Measurements from ENCODE around the gene CAMTA1. TPM values are rescaled to one million over a fixed set of nuclear protein-coding genes. Genes with fewer than 3 reads are reported as not detected.

The CAMTA1 gene
- total and polyA plus RNA-seq, 4 donors, result 18.0 to 93.5 (median 35.8) TPM

- no peaks in the 10 kb centered on the region for H3K9me3 ChIP-seq (ENCODE audit: control insufficient read depth in 4 of 4, low read length in 3 of 4)
- DNase-seq (ENCODE audit: low spot score), result no peak
- 84% methylated on average over 16 of the region's 16 CpGs for WGBS
- no peak overlapping the region for H3K9ac ChIP-seq (ENCODE audit: low read depth in 1 of 2, low read length in 2 of 2)
- no peaks in the 10 kb centered on the region for H3K4me1 ChIP-seq (ENCODE audit: control insufficient read depth in 4 of 4, insufficient read depth in 4 of 4, low read length in 3 of 4)
- H3K27ac ChIP-seq (ENCODE audit: low read depth in 1 of 2, low read length in 2 of 2), result no peak overlapping the region
- no peaks in the 10 kb centered on the region for H3K27me3 ChIP-seq (ENCODE audit: control insufficient read depth in 4 of 4, insufficient read depth in 4 of 4, low read length in 3 of 4)
- no peak overlapping the region for H3K4me3 ChIP-seq (ENCODE audit: low read depth in 1 of 3, low read length in 3 of 3)
- TF ChIP-seq HNF4G (IDR thresholded peaks at IDR 0.05) (no peak), HNF4A (conservative IDR thresholded peaks at IDR 0.05) (no peak), RAD21 (IDR thresholded peaks at IDR 0.05) (no peak), CTCF (IDR thresholded peaks at IDR 0.05; ENCODE audit: low read depth, low read length, missing input control) (no peak), GABPA (IDR thresholded peaks at IDR 0.05 in 1 of 2, conservative IDR thresholded peaks at IDR 0.05 in 1 of 2) (no peak), EGR1 (IDR thresholded peaks at IDR 0.05; ENCODE audit: low read depth in 2 of 2) (no peak), NR2F2 (IDR thresholded peaks at IDR 0.05) (no peak), FOXA1 (IDR thresholded peaks at IDR 0.05) (no peak), YY1 (IDR thresholded peaks at IDR 0.05) (no peak), MAX (IDR thresholded peaks at IDR 0.05) (no peak), REST (IDR thresholded peaks at IDR 0.05) (no peak), RXRA (IDR thresholded peaks at IDR 0.05) (no peak)
- TF ChIP-seq, protein P1, sequence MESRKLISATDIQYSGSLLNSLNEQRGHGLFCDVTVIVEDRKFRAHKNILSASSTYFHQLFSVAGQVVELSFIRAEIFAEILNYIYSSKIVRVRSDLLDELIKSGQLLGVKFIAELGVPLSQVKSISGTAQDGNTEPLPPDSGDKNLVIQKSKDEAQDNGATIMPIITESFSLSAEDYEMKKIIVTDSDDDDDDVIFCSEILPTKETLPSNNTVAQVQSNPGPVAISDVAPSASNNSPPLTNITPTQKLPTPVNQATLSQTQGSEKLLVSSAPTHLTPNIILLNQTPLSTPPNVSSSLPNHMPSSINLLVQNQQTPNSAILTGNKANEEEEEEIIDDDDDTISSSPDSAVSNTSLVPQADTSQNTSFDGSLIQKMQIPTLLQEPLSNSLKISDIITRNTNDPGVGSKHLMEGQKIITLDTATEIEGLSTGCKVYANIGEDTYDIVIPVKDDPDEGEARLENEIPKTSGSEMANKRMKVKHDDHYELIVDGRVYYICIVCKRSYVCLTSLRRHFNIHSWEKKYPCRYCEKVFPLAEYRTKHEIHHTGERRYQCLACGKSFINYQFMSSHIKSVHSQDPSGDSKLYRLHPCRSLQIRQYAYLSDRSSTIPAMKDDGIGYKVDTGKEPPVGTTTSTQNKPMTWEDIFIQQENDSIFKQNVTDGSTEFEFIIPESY (IDR thresholded peaks at IDR 0.05), result no peak
- TF ChIP-seq, protein P2, sequence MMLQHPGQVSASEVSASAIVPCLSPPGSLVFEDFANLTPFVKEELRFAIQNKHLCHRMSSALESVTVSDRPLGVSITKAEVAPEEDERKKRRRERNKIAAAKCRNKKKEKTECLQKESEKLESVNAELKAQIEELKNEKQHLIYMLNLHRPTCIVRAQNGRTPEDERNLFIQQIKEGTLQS (IDR thresholded peaks at IDR 0.05), result no peak
- H3K36me3 ChIP-seq (ENCODE audit: control insufficient read depth in 4 of 4, insufficient read depth in 3 of 4, low read depth in 1 of 4, low read length in 3 of 4), result no peaks in the 10 kb centered on the region
These were observed 776.2 kb downstream of the CAMTA1 start for GRCh38 chr1:7561331-7561921.

All from liver (tissue), 9 donors.